Effector memory CD4-positive, alpha-beta T cell (primary cell): ENCODE results near the gene NCOA5.

Experiments
- DNase-seq, 3 donors: peaks; one replicate each; pipeline ENCODE4 v3.0.0-alpha.2; 2020
- H3K27ac ChIP-seq: 2 replicates; pipeline ENCODE4 v1.7.0; 2013; ENCODE audit warnings: mild to moderate bottlenecking, low read length, moderate library complexity; ENCODE audit not compliant: insufficient read depth, poor library complexity, severe bottlenecking
- H3K27me3 ChIP-seq: replicated peaks from 2 replicates; pipeline ENCODE4 v1.7.0; 2013; ENCODE audit warnings: mild to moderate bottlenecking, low read length; ENCODE audit not compliant: insufficient read depth, control insufficient read depth, poor library complexity, severe bottlenecking
- H3K36me3 ChIP-seq: 2 replicates; pipeline ENCODE4 v1.7.0; 2013; ENCODE audit warnings: mild to moderate bottlenecking, low read length, moderate library complexity; ENCODE audit not compliant: control insufficient read depth, insufficient read depth
- H3K4me1 ChIP-seq: 2 replicates; pipeline ENCODE4 v1.7.0; 2013; ENCODE audit warnings: low read length, mild to moderate bottlenecking; ENCODE audit not compliant: control insufficient read depth, insufficient read depth, poor library complexity, severe bottlenecking
- H3K4me3 ChIP-seq: 2 replicates; pipeline ENCODE4 v1.7.0; 2013; ENCODE audit warnings: low read length, low read depth, mild to moderate bottlenecking; ENCODE audit not compliant: insufficient read depth, poor library complexity, severe bottlenecking
- H3K9me3 ChIP-seq: 2 replicates; pipeline ENCODE4 v1.7.0; 2013; ENCODE audit warnings: mild to moderate bottlenecking, low read length, moderate library complexity; ENCODE audit not compliant: control insufficient read depth

The NCOA5 gene

GRCh38 chr20:46120136-46120535 is 30.4 kb upstream of the NCOA5 start:
- Histone ChIP-seq H3K36me3 (no peaks in the 10 kb centered on the region), H3K27me3 (no peaks in the 10 kb centered on the region), H3K4me3 (no peak overlapping the region), H3K4me1 (peaks cover 11% of the 10 kb centered on the region), H3K9me3 (no peaks in the 10 kb centered on the region), H3K27ac (no peak overlapping the region)
- no peak for DNase-seq

DNA sequence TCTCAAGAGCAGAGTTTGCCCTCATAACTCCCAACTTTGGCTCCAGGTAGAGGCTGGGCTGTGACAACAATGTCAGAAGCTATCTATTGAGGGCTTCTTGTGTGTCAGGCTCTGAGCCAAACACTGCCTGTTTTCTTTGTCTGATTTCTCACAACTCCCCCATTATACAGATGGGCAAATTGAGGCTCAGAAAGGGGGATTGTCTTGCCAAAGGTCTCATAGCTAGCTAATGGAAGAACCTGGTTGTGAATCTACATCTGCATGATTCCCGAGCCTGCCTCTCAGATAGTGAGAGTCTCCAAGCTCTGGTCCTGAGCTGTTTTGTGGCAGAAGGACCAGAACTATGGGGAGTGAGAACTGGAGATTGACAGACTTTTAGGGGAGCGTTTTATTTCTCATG is 29.8 kb upstream of the NCOA5 start:
- Histone ChIP-seq H3K27ac (no peak overlapping the region), H3K27me3 (no peaks in the 10 kb centered on the region), H3K36me3 (no peaks in the 10 kb centered on the region), H3K9me3 (no peaks in the 10 kb centered on the region), H3K4me1 (peaks cover 11% of the 10 kb centered on the region), H3K4me3 (no peak overlapping the region)
- no peak for DNase-seq

DNA sequence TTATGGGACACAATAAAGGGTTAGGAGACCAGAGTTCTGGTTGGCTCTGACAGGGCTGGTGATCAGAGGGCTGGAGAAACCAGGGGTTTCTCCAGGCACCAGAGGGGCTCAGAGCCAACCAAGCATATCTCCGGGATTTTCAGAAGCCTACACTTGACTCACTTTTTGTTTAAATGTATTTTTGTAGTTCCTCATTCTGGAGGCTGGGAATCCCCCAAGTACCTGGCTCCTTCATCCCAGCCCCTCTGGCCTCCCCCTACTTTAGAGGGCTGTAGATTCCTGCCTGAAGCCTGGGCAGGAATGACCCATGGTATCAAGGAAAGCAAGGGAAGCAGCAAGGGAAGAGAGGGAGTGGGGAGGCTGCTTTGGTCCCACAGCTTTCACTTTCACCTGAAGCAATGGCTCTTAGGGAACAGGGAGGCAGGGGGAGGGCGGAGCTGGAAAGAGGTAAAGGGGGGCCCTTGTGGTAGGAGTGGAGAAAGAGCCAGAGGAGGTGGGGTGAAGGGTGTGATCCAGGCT is 29.3 kb upstream of the NCOA5 start:
- Histone ChIP-seq H3K36me3 (no peaks in the 10 kb centered on the region), H3K27me3 (no peaks in the 10 kb centered on the region), H3K4me1 (peaks cover 11% of the 10 kb centered on the region), H3K4me3 (no peak overlapping the region), H3K27ac (no peak overlapping the region), H3K9me3 (no peaks in the 10 kb centered on the region)
- no peak for DNase-seq

- H3K4me1 ChIP-seq: peaks cover 11% of the 10 kb centered on the region
- H3K36me3 ChIP-seq: no peaks in the 10 kb centered on the region
- no peaks in the 10 kb centered on the region for H3K9me3 ChIP-seq
- no peak for DNase-seq
- H3K27me3 ChIP-seq: no peaks in the 10 kb centered on the region
- H3K27ac ChIP-seq: no peak overlapping the region
- H3K4me3 ChIP-seq: no peak overlapping the region
Measured at GRCh38 chr20:46118481-46119020, 28.8 kb upstream of the NCOA5 start.

- H3K27me3 ChIP-seq: no peaks in the 10 kb centered on the region
- no peaks in the 10 kb centered on the region for H3K9me3 ChIP-seq
- H3K4me1 ChIP-seq: peaks cover 11% of the 10 kb centered on the region
- H3K36me3 ChIP-seq: no peaks in the 10 kb centered on the region
- peak; percentile 58 to 63 (median 62) for DNase-seq
- peak within 1 kb of the TSS; percentile 40 for H3K27ac ChIP-seq
- peak within 1 kb of the TSS; percentile 56 for H3K4me3 ChIP-seq
Measured at GRCh38 chr20:46117704-46118467, 28.1 kb upstream of the NCOA5 start, which contains the start of gene CD40. Gene CD40, plus strand, starts transcription at chr20:46118314. Its CDS starts 30 bp downstream, at chr20:46118344.

GRCh38 chr20:46114449-46114848 is 24.7 kb upstream of the NCOA5 start:
- peaks cover 11% of the 10 kb centered on the region for H3K4me1 ChIP-seq
- peaks cover 3% of the 10 kb centered on the region for H3K27me3 ChIP-seq
- H3K27ac ChIP-seq: no peak overlapping the region
- DNase-seq: no peak
- no peak overlapping the region for H3K4me3 ChIP-seq
- H3K9me3 ChIP-seq: no peaks in the 10 kb centered on the region
- no peaks in the 10 kb centered on the region for H3K36me3 ChIP-seq

DNA sequence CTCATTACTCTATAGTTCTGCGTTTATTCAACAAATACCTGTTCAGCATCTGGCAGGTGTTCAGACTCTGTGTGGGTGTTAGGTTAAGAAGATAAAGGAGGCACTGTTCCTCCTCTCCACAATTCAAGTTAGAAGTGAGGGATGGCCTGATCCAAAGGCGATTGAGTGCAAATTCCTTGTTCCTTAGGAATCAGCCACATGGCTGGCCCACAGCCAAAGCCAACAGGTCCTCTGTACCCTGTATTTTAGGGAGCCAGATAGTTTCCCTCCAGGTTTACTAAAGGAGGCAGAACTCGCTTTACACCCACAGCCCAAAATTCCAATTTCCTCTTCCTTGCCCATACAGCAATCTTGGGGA is 23.3 kb upstream of the NCOA5 start:
- no peaks in the 10 kb centered on the region for H3K9me3 ChIP-seq
- H3K36me3 ChIP-seq: no peaks in the 10 kb centered on the region
- no peak overlapping the region for H3K27ac ChIP-seq
- H3K4me3 ChIP-seq: no peak overlapping the region
- H3K4me1 ChIP-seq: peaks cover 7% of the 10 kb centered on the region
- no peak for DNase-seq
- H3K27me3 ChIP-seq: peaks cover 3% of the 10 kb centered on the region

DNA sequence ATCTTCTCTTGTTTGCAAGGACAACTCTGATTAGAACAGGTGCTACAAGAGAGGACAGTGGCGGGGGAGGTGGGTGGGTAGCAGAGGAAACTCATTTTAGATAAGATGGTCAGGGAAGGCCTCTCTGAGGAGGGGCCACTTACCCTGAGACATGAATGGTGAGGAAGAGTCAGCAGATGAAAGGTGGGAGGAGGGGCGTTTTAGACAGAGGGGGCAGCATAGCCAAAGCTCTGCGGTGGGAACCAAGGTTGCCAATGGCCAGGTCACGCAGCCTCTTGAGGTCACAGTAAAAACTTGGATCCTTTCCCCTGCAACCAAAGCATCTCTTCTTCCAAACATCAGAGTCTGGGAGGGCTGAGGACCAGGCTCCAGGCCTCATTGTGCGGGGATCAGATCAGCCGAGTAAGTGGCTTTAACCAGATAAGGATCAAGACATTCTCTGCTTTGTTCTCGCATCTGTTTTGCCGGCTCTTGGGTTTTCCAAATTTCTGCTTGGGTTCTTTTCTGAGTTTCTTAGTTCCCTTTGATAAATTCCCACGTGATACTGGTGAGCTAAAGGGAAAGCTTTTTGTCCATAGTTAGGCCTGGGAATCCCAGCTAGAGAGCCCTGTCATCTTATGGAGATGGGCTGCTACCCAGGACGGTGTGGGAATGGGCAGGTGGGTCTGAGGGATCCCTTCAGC is 22.8 kb upstream of the NCOA5 start:
- no peak overlapping the region for H3K4me3 ChIP-seq
- no peaks in the 10 kb centered on the region for H3K36me3 ChIP-seq
- no peaks in the 10 kb centered on the region for H3K9me3 ChIP-seq
- H3K27me3 ChIP-seq: peaks cover 3% of the 10 kb centered on the region
- no peak overlapping the region for H3K27ac ChIP-seq
- no peak for DNase-seq
- peaks cover 1% of the 10 kb centered on the region for H3K4me1 ChIP-seq

DNA sequence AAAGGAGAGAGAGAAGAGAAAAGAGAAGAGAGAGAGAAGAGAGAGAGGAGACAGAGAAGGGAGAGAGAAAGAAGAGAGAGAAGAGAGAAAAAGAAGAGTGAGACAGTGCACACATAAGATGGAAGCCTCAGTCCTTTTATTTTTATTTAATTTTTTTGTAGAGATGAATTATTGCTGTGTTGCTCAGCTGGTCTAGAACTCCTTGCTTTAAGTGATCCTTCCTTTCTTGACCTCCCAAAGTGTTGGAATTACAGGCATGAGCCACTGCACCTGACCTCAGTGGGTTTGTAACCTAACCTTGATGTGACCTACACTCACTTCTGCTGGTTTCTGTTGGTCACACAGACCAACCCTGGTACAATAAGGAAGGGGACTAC is 22.1 kb upstream of the NCOA5 start:
- DNase-seq: no peak
- peaks cover 7% of the 10 kb centered on the region for H3K27me3 ChIP-seq
- H3K9me3 ChIP-seq: no peaks in the 10 kb centered on the region
- H3K4me1 ChIP-seq: no peaks in the 10 kb centered on the region
- no peak overlapping the region for H3K4me3 ChIP-seq
- H3K27ac ChIP-seq: no peak overlapping the region
- H3K36me3 ChIP-seq: no peaks in the 10 kb centered on the region
